ENCODE measurements around the gene SGMS2. TPM values are rescaled to one million over a fixed set of nuclear protein-coding genes. Genes with fewer than 3 reads are reported as not detected.

Gene SGMS2
- total RNA-seq, 4 donors from 2014 or later: 7.4 to 90.3 (median 35.6) TPM

GRCh38 chr4:107815158-107815557 lies 9.6 kb upstream of the SGMS2 start:
- TF ChIP-seq, protein P1, sequence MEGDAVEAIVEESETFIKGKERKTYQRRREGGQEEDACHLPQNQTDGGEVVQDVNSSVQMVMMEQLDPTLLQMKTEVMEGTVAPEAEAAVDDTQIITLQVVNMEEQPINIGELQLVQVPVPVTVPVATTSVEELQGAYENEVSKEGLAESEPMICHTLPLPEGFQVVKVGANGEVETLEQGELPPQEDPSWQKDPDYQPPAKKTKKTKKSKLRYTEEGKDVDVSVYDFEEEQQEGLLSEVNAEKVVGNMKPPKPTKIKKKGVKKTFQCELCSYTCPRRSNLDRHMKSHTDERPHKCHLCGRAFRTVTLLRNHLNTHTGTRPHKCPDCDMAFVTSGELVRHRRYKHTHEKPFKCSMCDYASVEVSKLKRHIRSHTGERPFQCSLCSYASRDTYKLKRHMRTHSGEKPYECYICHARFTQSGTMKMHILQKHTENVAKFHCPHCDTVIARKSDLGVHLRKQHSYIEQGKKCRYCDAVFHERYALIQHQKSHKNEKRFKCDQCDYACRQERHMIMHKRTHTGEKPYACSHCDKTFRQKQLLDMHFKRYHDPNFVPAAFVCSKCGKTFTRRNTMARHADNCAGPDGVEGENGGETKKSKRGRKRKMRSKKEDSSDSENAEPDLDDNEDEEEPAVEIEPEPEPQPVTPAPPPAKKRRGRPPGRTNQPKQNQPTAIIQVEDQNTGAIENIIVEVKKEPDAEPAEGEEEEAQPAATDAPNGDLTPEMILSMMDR (IDR thresholded peaks at IDR 0.05): no peak
- TF ChIP-seq POLR2A (IDR thresholded peaks at IDR 0.05): no peak
- Histone ChIP-seq H3K4me3 (no peak overlapping the region), H3K4me1 (no peaks in the 10 kb centered on the region), H3K36me3 (no peaks in the 10 kb centered on the region), H3K27ac (no peak overlapping the region), H3K27me3 (no peaks in the 10 kb centered on the region), H3K9me3 (no peaks in the 10 kb centered on the region)
- intact Hi-C loops (cut with DNase I; ENCODE audit: low total_unique reads): no loop called here
- no peak for DNase-seq

- Histone ChIP-seq H3K4me3 (no peak overlapping the region), H3K27me3 (no peaks in the 10 kb centered on the region), H3K4me1 (no peaks in the 10 kb centered on the region), H3K27ac (no peak overlapping the region), H3K9me3 (no peaks in the 10 kb centered on the region), H3K36me3 (no peaks in the 10 kb centered on the region)
- intact Hi-C loops (cut with DNase I; ENCODE audit: low total_unique reads): no loop called here
- TF ChIP-seq, protein P1 (IDR thresholded peaks at IDR 0.05): no peak
- TF ChIP-seq POLR2A (IDR thresholded peaks at IDR 0.05): no peak
- DNase-seq: no peak
Observed at GRCh38 chr4:107818301-107818910, 6.3 kb upstream of the SGMS2 start.

DNA sequence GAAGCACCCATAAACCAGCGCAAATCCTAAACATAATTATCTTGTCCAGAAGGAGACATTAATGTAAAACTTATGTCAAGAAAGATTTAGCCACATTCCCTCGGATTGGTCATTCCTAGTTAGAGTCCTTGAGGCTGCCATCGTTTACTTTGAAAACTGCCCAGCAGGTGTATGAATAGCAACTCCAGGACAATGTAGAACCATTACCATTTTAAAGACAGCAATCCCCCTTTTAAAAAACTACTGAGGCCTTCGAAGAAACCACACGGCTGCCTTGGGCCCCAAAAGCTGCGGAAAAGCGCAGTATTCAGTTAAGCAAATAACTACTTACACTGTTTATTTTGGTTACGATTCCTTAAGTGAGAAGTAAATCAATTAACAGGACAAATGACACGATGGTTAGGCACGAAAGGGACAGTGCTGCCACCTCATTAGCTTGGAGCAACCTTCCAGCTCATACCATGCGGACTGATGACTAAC lies 822 bp upstream of the SGMS2 start:
- H3K27ac ChIP-seq: peak overlapping the region; percentile 89 to 91
- H3K4me3 ChIP-seq: peak overlapping the region; percentile 61 to 74
- H3K9me3 ChIP-seq: no peaks in the 10 kb centered on the region
- no peaks in the 10 kb centered on the region for H3K4me1 ChIP-seq
- intact Hi-C loops (cut with DNase I; ENCODE audit: low total_unique reads): no loop called here
- H3K27me3 ChIP-seq: no peaks in the 10 kb centered on the region
- DNase-seq: no peak
- H3K36me3 ChIP-seq: no peaks in the 10 kb centered on the region
- TF ChIP-seq, protein P1 (IDR thresholded peaks at IDR 0.05): no peak
- TF ChIP-seq POLR2A (IDR thresholded peaks at IDR 0.05): no peak

GRCh38 chr4:107825072-107825824 lies 516 bp downstream of the SGMS2 start:
- peak in 1 of 2 donors; percentile 46 for DNase-seq
- intact Hi-C loops (cut with DNase I; ENCODE audit: low total_unique reads): no loop called here
- Histone ChIP-seq H3K36me3 (no peaks in the 10 kb centered on the region), H3K9me3 (no peaks in the 10 kb centered on the region), H3K27me3 (no peaks in the 10 kb centered on the region), H3K4me3 (peak overlapping the region; percentile 61 to 74), H3K27ac (peak overlapping the region; percentile 89 to 91), H3K4me1 (no peaks in the 10 kb centered on the region)
- TF ChIP-seq POLR2A (IDR thresholded peaks at IDR 0.05): no peak
- TF ChIP-seq, protein P1 (IDR thresholded peaks at IDR 0.05): no peak

DNA sequence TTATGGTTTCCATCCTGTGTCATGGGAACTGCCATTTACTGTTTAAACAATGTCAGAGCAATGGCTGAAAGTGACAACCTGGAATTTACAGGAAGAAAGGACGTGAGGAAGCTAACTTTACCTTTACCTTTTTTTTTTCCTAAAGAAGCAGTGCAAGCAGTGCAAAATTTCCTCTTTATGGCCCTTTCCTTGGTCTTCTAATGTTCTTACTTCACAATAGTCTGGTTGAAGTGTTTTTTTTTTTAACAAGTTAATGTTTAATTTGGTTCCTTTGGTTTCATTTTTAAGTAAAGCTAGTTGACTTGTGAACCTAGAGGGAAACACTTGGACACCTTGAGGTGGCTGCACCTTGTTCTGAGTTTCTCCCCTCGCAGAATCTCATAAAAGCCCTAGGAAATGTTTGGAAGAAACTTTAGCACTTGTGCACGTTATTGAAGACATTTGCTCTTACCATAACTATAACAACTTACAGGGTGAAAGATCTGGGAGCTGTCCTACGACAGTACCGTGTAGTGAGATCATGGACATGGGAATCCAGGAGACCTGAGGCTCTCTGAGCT lies 1.8 kb downstream of the SGMS2 start:
- no peaks in the 10 kb centered on the region for H3K9me3 ChIP-seq
- no peak for DNase-seq
- intact Hi-C loops (cut with DNase I; ENCODE audit: low total_unique reads): no loop called here
- no peak for TF ChIP-seq POLR2A (IDR thresholded peaks at IDR 0.05)
- TF ChIP-seq, protein P1 (IDR thresholded peaks at IDR 0.05): no peak
- no peaks in the 10 kb centered on the region for H3K36me3 ChIP-seq
- H3K27me3 ChIP-seq: no peaks in the 10 kb centered on the region
- H3K27ac ChIP-seq: peak overlapping the region in 1 of 2 donors; percentile 89
- H3K4me3 ChIP-seq: peak overlapping the region in 1 of 2 donors; percentile 61
- no peaks in the 10 kb centered on the region for H3K4me1 ChIP-seq
